Measurements from ENCODE around the gene OR8B8.

DNA sequence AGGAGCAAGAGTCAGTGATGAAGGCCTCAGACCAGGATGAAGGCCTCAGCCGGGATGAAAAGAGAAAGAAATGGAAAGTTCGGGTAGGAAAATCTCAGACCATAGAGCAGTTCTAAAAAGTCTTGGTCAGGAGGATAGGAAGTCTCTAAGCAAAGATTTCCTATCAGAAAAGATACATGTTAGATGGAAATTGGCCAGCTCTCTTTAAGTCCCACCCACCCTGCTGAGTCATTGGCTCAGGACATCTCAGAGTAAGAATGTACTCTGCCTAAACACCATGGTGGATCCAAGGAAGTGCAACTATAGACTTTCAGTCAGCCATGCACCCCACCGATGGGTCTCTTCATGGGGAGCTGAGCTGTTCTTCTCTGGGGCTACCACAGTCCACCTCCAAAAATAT is 51.1 kb downstream of the OR8B8 start:
- TF ChIP-seq EZH2 (IDR thresholded peaks at IDR 0.05; ENCODE audit: borderline replicate concordance, insufficient read depth, low read length, poor library complexity, severe bottlenecking) (no peak), EP300 (conservative IDR thresholded peaks at IDR 0.05; ENCODE audit: poor library complexity, severe bottlenecking) (no peak), RAD21 (conservative IDR thresholded peaks at IDR 0.05) (no peak), SMC3 (conservative IDR thresholded peaks at IDR 0.05; ENCODE audit: poor library complexity) (no peak)
- TF ChIP-seq, protein P1, sequence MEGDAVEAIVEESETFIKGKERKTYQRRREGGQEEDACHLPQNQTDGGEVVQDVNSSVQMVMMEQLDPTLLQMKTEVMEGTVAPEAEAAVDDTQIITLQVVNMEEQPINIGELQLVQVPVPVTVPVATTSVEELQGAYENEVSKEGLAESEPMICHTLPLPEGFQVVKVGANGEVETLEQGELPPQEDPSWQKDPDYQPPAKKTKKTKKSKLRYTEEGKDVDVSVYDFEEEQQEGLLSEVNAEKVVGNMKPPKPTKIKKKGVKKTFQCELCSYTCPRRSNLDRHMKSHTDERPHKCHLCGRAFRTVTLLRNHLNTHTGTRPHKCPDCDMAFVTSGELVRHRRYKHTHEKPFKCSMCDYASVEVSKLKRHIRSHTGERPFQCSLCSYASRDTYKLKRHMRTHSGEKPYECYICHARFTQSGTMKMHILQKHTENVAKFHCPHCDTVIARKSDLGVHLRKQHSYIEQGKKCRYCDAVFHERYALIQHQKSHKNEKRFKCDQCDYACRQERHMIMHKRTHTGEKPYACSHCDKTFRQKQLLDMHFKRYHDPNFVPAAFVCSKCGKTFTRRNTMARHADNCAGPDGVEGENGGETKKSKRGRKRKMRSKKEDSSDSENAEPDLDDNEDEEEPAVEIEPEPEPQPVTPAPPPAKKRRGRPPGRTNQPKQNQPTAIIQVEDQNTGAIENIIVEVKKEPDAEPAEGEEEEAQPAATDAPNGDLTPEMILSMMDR (IDR thresholded peaks at IDR 0.05; ENCODE audit: poor library complexity, severe bottlenecking) = no peak
